Muscle layer of colon (tissue), 2 donors: ENCODE results near the gene FRMD5.

Experiments
- H3K27ac ChIP-seq: one replicate; pipeline ENCODE4 v1.7.0; 2013; ENCODE audit warnings: low read depth, mild to moderate bottlenecking, low read length, moderate library complexity
- H3K27me3 ChIP-seq, 2 donors: one replicate each; pipeline ENCODE4 v1.7.0; 2013; ENCODE audit warnings: low read length in 2 of 2, mild to moderate bottlenecking in 2 of 2; ENCODE audit not compliant: insufficient read depth in 2 of 2, control insufficient read depth in 1 of 2
- H3K36me3 ChIP-seq: one replicate; pipeline ENCODE4 v1.7.0; 2013; ENCODE audit warnings: mild to moderate bottlenecking, low read length; ENCODE audit not compliant: insufficient read depth
- H3K4me1 ChIP-seq: one replicate; pipeline ENCODE4 v1.7.0; 2013; ENCODE audit warnings: mild to moderate bottlenecking, low read length; ENCODE audit not compliant: insufficient read depth
- H3K4me3 ChIP-seq, 2 donors: one replicate each; pipeline ENCODE4 v1.7.0; 2013; ENCODE audit warnings: low read length in 2 of 2, low read depth in 1 of 2, mild to moderate bottlenecking in 1 of 2, moderate library complexity in 1 of 2
- H3K9ac ChIP-seq: one replicate; pipeline ENCODE4 v1.7.0; 2013; ENCODE audit warnings: low read length
- H3K9me3 ChIP-seq: one replicate; pipeline ENCODE4 v1.7.0; 2013; ENCODE audit warnings: mild to moderate bottlenecking, low read length
- donor health status: abdominal sarcoma.
- donor health status: Adenocarcinoma of cecum.

Gene FRMD5

DNA sequence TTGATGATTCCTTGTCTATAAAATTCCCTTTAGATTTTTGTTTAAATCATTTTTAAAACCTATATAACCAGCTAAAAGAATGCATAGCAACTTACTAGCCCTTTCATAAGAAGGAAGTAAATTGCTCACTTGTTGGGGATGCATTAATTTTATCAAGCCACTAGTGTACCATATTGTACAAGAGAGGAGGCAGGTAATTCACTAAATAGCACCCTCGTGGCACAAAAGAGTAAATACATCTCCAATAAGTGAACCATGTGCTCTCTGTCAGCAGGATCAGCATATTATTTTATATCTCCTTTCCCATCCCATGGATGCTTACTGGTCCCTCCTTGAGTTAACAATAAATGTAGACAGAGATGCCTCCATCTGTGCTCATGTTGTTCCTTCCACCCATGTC is 34.3 kb downstream of the FRMD5 start:
- Histone ChIP-seq H3K9me3 (no peaks in the 10 kb centered on the region), H3K4me3 (no peak overlapping the region), H3K36me3 (no peaks in the 10 kb centered on the region), H3K4me1 (no peaks in the 10 kb centered on the region), H3K27ac (no peak overlapping the region), H3K27me3 (no peaks in the 10 kb centered on the region), H3K9ac (no peak overlapping the region)

DNA sequence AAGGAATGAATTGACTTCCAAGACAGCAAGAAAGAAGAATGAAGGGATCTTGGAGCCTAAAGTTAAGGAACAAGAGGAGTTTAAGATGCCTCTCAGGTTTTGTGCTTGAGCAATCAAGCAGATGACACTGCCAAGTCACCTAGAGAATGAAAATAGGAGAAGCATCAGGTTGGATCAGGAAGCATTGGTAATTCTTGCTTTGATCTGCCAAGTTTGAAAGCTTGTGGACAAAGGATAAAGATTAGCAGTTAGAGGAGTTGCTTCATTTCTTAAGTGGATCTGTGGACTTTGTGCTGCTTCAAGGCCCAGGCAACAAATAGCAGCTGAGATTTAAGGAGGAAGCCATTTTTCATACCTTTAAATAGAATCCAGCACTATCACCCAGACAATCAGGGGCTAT is 35.6 kb downstream of the FRMD5 start:
- Histone ChIP-seq H3K27me3 (no peaks in the 10 kb centered on the region), H3K36me3 (no peaks in the 10 kb centered on the region), H3K4me1 (no peaks in the 10 kb centered on the region), H3K27ac (no peak overlapping the region), H3K9ac (no peak overlapping the region), H3K9me3 (no peaks in the 10 kb centered on the region), H3K4me3 (no peak overlapping the region)

DNA sequence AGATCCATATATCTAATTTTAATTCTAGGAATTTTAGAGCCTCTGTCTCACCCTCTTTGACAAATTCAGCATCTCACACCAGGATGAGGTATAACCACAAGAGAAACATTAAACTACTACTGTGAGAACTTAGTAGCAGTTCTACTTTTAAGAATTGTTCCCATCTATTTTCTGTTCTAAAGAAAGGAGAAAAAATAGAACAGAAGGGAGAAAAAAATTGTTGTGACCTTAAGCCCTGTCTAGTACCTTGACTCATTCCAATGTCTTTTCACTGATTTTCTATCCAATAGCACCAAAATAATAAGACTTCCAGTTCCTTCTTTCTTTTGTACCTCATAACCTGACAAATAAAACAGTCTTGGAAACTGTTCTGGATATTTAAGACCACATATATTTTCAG is 37.0 kb downstream of the FRMD5 start:
- Histone ChIP-seq H3K9ac (no peak overlapping the region), H3K27me3 (no peaks in the 10 kb centered on the region), H3K27ac (no peak overlapping the region), H3K4me1 (no peaks in the 10 kb centered on the region), H3K9me3 (no peaks in the 10 kb centered on the region), H3K4me3 (no peak overlapping the region), H3K36me3 (no peaks in the 10 kb centered on the region)

DNA sequence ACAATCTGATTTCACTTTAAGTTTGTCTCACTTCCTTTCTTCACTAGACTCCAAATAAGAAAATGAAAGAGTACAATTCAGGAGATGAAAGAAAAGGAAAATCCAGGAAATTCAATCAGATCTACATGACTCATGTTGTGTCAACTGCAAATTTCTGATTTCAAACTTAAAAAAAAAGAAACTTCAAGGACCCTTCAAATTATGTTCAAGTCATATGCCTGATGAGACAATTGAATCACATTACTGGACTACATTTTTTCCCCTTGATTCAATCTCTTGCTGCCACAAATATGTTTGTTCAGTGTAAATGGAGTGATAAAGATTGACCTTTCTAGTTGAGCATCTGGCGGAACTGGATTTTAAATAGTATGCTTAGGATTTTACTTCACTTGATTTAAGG is 37.4 kb downstream of the FRMD5 start:
- no peaks in the 10 kb centered on the region for H3K27me3 ChIP-seq
- H3K9me3 ChIP-seq: no peaks in the 10 kb centered on the region
- no peak overlapping the region for H3K9ac ChIP-seq
- no peaks in the 10 kb centered on the region for H3K4me1 ChIP-seq
- H3K4me3 ChIP-seq: no peak overlapping the region
- H3K36me3 ChIP-seq: no peaks in the 10 kb centered on the region
- no peak overlapping the region for H3K27ac ChIP-seq

DNA sequence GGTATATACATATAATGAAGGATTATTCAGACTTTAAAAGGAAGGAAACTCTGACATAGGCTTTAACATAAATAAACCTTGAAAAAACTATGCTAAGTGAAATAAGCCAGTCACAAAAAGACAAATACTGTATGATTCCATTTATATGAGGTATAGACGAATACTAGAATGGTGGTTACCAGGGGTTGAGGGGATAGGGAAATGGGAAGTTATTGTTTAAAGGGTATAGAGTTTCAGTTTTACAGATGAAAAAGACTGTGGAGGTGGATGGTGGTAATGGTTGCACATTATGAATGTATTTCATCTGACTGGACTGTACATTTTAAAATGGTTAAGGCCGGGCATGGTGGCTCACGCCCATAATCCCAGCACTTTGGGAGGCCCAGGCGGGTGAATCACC is 41.7 kb downstream of the FRMD5 start:
- Histone ChIP-seq H3K27ac (no peak overlapping the region), H3K27me3 (no peaks in the 10 kb centered on the region), H3K9me3 (no peaks in the 10 kb centered on the region), H3K9ac (no peak overlapping the region), H3K36me3 (no peaks in the 10 kb centered on the region), H3K4me3 (no peak overlapping the region), H3K4me1 (no peaks in the 10 kb centered on the region)

DNA sequence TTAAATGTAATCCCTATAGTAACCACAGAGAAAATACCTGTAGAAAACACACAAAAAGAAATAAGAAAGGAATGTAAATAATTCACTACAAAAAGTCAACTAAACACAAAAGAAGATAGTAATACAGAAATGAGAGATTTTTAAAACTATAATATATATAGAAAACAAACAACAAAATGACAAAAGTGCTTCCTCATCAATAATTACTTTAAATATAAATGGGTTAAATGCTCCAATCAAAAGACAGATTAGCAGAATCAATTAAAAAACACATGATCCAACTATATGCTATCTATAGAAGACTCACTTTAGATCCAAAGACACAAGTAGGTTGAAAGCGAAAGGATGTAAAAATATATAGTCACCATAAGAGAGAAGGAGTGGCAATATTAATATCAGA is 45.8 kb downstream of the FRMD5 start:
- Histone ChIP-seq H3K27ac (no peak overlapping the region), H3K9ac (no peak overlapping the region), H3K27me3 (no peaks in the 10 kb centered on the region), H3K4me3 (no peak overlapping the region), H3K4me1 (no peaks in the 10 kb centered on the region), H3K9me3 (no peaks in the 10 kb centered on the region), H3K36me3 (no peaks in the 10 kb centered on the region)

DNA sequence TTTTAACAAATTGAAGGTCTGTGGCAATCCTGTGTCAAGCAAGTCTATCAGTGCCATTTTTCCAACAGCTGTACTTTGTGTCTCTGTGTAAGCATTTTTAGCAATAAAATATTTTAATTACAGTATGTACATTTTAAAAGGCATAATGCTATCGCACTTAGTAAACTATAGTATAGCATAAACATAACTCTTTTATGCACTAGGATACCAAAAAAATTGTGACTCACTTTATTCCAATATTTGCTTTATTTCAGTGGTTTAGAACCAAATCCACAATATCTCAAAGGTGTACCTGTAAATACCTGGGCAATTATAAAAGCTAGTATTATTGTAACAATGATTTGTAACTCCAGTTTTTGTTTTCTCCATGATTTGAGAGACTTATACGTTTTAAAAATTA is 46.5 kb downstream of the FRMD5 start:
- no peak overlapping the region for H3K27ac ChIP-seq
- H3K27me3 ChIP-seq: no peaks in the 10 kb centered on the region

DNA sequence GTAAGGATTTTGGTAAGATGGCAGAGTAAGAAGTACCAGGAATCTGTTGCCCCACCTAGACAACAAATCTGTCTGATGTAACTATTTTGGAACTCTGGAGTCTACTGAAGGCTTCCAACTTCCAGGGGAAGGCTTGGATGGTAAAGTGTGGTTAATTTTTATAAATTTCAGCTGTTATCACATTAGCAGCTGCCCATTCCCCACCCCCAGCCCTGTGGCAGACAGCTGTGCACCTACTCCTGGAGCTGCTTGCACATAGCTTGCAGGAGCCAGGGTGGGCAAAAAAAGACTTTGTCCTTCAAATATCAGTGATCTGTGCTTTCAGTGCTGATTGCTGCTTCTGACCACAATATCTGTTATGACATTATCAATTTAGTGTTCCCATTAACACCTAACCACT is 47.4 kb downstream of the FRMD5 start:
- no peak overlapping the region for H3K9ac ChIP-seq
- no peaks in the 10 kb centered on the region for H3K9me3 ChIP-seq
- no peaks in the 10 kb centered on the region for H3K27me3 ChIP-seq
- H3K36me3 ChIP-seq: no peaks in the 10 kb centered on the region
- no peak overlapping the region for H3K4me3 ChIP-seq
- no peak overlapping the region for H3K27ac ChIP-seq
- no peaks in the 10 kb centered on the region for H3K4me1 ChIP-seq

More for the DNA sequence above, 46.5 kb downstream of the FRMD5 start:
- Histone ChIP-seq H3K9me3 (no peaks in the 10 kb centered on the region), H3K4me3 (no peak overlapping the region), H3K9ac (no peak overlapping the region), H3K4me1 (no peaks in the 10 kb centered on the region), H3K36me3 (no peaks in the 10 kb centered on the region)

DNA sequence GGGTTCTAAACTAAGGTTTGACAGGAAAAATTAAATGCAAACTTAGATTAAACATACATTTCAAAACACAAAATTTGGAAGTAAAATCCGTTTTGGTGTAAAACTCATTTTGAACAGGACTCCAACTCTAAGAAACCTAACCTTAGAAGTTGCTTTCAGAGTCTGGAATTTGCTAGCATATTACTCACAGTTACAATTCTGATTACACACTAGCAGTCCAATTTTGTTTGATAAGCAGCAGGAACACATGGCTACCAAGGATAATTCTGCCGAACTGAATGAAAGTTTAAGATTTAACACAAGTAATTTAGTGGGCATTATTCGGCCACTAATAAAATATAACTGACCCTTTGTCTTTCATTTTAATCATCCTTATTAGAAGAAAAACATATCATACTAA is 49.6 kb downstream of the FRMD5 start:
- Histone ChIP-seq H3K9me3 (no peaks in the 10 kb centered on the region), H3K27me3 (no peaks in the 10 kb centered on the region), H3K9ac (no peak overlapping the region), H3K4me1 (no peaks in the 10 kb centered on the region), H3K36me3 (no peaks in the 10 kb centered on the region), H3K27ac (no peak overlapping the region), H3K4me3 (no peak overlapping the region)

DNA sequence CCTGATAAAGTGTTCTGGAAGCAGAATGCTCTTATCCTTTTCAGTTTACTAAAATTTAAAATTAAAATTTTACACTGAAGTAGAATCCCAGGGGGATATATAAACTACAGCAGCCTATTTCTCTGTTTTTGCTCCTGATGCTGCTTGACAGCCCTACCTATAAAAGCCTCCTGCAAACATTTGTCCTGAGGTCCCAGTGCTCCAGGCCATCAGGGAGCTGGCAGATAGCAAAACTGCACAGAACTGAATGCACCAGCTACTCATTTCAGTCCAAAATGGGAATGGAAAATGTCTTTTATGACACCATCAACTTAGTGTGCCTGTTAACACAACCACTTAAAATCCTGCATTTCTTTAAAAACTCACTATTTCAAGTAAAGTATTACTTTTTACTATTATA is 50.1 kb downstream of the FRMD5 start:
- H3K9ac ChIP-seq: no peak overlapping the region

DNA sequence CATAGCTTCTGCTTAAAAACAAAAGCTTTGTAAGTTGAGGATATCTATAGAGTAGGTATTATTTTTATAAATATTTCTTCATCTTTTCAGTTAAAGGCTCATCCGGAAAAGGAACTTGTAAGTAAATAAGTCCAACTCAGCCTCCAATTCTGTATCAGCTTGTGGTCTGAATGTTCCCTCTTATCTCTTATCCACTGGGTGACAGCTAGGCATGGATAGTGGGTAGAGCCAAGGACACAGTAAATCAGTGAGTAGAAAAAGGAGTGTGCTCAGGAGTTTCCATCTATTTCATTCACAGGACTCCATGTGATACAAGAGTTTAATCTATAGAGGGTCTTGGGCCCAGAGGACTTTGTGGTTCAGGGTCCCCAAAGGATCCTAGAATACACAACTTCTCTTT is 50.9 kb downstream of the FRMD5 start:
- no peak overlapping the region for H3K27ac ChIP-seq
- no peaks in the 10 kb centered on the region for H3K27me3 ChIP-seq
- no peaks in the 10 kb centered on the region for H3K9me3 ChIP-seq
- H3K36me3 ChIP-seq: no peaks in the 10 kb centered on the region
- H3K4me1 ChIP-seq: no peaks in the 10 kb centered on the region
- no peak overlapping the region for H3K4me3 ChIP-seq
- no peak overlapping the region for H3K9ac ChIP-seq

More for the DNA sequence above, 50.1 kb downstream of the FRMD5 start:
- no peak overlapping the region for H3K27ac ChIP-seq
- H3K4me1 ChIP-seq: no peaks in the 10 kb centered on the region
- H3K27me3 ChIP-seq: no peaks in the 10 kb centered on the region
- no peak overlapping the region for H3K4me3 ChIP-seq
- H3K36me3 ChIP-seq: no peaks in the 10 kb centered on the region
- no peaks in the 10 kb centered on the region for H3K9me3 ChIP-seq

DNA sequence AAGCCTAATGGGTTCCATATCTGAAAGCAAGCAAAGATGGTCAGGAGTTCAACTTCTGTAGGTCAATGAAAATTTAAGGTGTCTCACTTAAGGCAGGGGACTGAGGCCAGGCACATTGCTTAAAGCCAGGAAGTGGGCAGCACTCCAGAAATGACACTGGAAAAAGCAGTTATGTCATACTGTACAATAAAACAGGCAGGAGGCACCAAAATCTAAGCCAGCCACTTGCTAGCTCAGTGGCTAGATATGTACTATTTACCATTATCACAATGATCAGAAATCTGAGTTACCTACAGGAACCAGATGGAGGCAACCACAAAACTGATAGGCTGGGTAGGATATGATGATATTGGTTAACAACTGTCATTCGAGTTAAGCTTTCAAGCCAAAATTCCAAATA is 57.3 kb downstream of the FRMD5 start:
- H3K27ac ChIP-seq: no peak overlapping the region
- no peaks in the 10 kb centered on the region for H3K36me3 ChIP-seq
- no peak overlapping the region for H3K4me3 ChIP-seq
- H3K9ac ChIP-seq: no peak overlapping the region
- no peaks in the 10 kb centered on the region for H3K27me3 ChIP-seq
- no peaks in the 10 kb centered on the region for H3K4me1 ChIP-seq
- no peaks in the 10 kb centered on the region for H3K9me3 ChIP-seq
